HTR-8/SVneo (cell line): Measurements from ENCODE around the gene ESPN.
"Not testable (repeated sequence)": the region's sequence is repeated elsewhere in the genome, so short reads cannot be mapped to it uniquely, and the experiment has no call there.

Experiments
- DNase-seq: peaks from one replicate; pipeline ENCODE4 v3.0.0; 2011; ENCODE audit warnings: low spot score, mixed read lengths; ENCODE audit not compliant: insufficient read length
- FAIRE-seq: peaks from 2 replicates; lab custom pipeline; 2011; peaks lifted over from hg19 to GRCh38; lab: Jason Lieb, UNC

Gene ESPN, protein sequence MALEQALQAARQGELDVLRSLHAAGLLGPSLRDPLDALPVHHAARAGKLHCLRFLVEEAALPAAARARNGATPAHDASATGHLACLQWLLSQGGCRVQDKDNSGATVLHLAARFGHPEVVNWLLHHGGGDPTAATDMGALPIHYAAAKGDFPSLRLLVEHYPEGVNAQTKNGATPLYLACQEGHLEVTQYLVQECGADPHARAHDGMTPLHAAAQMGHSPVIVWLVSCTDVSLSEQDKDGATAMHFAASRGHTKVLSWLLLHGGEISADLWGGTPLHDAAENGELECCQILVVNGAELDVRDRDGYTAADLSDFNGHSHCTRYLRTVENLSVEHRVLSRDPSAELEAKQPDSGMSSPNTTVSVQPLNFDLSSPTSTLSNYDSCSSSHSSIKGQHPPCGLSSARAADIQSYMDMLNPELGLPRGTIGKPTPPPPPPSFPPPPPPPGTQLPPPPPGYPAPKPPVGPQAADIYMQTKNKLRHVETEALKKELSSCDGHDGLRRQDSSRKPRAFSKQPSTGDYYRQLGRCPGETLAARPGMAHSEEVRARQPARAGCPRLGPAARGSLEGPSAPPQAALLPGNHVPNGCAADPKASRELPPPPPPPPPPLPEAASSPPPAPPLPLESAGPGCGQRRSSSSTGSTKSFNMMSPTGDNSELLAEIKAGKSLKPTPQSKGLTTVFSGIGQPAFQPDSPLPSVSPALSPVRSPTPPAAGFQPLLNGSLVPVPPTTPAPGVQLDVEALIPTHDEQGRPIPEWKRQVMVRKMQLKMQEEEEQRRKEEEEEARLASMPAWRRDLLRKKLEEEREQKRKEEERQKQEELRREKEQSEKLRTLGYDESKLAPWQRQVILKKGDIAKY

DNA sequence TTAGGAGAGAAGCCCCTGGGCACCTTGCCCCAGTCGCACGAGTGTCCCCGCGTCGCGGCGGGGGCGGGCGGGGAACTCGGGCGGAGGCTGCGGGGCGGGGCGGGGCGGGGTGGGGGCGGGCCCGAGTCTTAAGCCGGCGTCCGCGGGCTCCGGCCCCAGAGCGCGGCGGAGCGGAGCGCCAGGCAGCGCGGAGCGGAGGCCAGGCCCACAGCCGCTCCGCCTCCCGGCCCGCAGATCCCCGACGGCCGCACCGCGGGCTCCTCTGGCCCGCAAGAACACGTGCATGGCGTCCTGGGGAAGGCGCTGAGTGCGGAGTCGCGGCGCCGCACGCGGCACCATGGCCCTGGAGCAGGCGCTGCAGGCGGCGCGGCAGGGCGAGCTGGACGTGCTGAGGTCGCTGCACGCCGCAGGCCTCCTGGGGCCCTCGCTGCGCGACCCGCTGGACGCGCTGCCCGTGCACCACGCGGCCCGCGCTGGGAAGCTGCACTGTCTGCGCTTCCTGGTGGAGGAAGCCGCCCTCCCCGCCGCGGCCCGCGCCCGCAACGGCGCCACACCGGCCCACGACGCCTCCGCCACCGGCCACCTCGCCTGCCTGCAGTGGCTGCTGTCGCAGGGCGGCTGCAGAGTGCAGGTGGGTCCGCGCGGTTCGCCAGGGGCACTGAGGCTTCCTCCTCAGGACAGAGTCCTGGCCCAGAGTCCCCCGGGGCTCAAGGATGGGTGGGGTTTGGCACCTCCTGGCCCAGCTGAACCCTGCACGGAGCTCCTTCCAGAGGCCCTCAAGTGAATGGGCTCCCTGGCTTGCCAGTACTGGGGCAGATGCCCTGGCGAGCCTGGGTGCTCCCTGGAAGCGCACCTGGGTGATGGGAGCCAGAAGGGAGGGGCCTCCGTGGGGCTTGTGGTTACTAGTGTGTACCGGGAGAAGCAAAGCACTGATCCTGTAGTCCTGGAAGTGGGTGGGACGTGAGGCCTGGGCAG, at the start of gene ESPN:
TSS of gene ESPN (plus strand) at position 158 of the 975 bp plus-strand sequence. CDS start at position 338, 180 bp downstream.
- DNase-seq, result no peak
- FAIRE-seq, result no peak

DNA sequence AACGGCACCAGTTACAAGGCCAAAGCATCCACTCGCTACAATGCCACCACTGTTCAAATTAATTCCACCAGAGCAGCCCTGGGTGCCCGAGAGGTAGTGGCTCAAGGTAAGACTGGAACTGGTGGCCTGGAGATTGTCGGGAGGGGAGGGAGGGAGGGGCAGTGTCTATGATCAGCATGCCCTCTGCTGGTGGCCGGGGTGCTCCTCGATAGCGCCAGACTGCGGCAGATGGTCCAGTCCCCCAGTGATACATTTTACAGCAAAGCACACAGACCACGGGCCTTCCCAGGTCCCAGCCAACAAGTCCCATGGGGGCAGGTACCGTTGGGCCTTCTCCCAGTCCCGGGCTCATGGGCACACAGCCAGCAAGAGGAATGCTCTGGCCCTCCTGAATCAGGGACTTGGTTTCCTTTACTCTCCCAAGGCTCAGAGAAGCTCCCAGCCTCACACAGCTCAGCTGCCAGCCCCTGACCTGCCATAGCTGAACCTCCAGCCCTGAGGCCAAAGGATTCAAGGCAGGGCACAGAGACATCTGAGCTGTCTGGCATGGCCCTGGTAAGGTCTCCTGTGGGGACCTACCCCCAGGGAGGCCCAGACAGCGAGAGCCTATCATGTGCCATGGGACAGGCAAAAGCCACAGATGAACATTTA, 46.4 kb upstream of the ESPN start:
- FAIRE-seq (no peak), DNase-seq (no peak)

GRCh38 chr1:6380037-6380436, 44.5 kb upstream of the ESPN start:
- DNase-seq (no peak), FAIRE-seq (no peak)

GRCh38 chr1:6384135-6384534, 40.4 kb upstream of the ESPN start:
- DNase-seq, result no peak
- no peak for FAIRE-seq

GRCh38 chr1:6384962-6385361, 39.6 kb upstream of the ESPN start:
- DNase-seq (no peak), FAIRE-seq (no peak)

DNA sequence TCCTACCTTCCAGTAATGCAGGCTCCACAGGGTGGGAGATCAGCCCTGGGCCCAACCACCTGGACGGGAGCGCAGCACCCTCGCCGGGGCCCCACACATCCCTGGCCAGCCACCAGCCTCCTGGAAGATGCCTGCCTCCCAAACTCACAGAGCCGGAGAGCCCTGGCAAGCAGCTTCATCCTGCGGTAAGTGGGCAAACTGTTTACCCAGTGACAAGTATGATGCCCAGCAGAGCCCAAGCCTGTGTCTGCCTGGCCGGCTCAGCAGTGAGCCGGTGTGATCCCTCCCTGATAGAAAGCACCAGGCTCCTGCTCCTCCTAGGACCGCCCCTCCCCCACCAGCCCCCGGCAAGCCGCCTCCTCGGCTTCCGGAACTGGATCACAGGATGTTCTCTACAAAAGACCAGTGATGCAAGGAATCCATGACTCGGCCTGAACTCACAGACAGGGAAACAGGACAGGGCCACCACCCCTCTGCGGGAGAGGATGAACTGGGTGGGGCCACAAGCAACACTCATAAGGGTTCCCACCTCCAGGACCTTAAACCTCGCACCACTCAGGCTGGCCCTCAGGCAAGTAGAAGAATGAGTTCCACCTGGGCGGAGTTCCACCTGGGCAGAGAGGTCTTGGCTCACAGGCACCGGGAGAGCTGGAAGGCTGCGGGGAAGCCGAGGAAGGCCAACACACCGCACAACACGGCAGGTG, 38.9 kb upstream of the ESPN start:
- no peak for FAIRE-seq
- DNase-seq, result peak; percentile 59

DNA sequence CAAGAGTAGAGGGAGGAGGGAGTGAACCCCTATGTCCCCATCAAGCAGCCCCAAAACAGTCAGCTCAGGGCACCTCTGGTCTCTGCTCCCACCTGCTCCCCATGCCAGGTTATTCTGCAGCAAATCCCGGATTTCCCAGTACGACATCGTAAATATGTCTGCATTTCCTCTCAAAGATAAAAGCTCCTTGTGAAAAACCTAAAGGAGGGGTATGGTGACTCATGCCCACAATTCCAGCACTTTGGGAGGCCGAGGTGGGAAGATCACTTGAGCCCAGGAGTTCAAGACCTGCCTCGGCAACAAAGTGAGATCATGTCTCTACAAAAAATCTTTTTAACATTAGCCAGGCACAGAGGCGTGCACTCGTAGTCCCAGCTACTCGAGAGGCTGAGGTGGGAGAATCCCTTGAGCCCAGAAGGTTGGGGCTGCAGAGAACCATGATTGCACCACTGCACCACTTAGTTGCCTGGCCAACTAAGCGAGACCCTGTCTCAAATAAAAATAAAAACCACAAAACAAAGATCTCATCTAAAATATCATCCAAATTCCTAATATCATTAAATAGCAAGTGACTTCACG, 38.1 kb upstream of the ESPN start:
- no peak for DNase-seq

DNA sequence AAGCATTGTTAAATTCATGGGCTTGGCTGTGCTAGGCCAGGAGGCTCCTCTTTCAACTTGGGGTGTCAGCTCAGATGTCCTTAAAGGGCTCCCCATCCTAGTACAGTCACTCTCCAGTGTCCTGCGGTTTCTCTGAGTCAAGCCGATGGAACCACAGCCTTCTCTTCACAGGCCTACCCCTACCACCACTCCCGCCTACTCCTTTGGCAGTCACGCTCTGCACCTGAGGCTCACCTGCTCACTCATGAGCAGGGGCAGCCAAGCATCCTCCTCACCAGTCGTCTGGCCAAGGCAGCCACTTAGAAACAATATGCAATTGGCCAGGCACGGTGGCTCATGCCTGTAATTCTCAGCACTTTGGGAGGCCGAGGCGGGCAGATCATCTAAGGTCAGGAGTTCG, 34.6 kb upstream of the ESPN start:
- FAIRE-seq (no peak), DNase-seq (no peak)

More for the DNA sequence above, 38.1 kb upstream of the ESPN start:
- no peak for FAIRE-seq

DNA sequence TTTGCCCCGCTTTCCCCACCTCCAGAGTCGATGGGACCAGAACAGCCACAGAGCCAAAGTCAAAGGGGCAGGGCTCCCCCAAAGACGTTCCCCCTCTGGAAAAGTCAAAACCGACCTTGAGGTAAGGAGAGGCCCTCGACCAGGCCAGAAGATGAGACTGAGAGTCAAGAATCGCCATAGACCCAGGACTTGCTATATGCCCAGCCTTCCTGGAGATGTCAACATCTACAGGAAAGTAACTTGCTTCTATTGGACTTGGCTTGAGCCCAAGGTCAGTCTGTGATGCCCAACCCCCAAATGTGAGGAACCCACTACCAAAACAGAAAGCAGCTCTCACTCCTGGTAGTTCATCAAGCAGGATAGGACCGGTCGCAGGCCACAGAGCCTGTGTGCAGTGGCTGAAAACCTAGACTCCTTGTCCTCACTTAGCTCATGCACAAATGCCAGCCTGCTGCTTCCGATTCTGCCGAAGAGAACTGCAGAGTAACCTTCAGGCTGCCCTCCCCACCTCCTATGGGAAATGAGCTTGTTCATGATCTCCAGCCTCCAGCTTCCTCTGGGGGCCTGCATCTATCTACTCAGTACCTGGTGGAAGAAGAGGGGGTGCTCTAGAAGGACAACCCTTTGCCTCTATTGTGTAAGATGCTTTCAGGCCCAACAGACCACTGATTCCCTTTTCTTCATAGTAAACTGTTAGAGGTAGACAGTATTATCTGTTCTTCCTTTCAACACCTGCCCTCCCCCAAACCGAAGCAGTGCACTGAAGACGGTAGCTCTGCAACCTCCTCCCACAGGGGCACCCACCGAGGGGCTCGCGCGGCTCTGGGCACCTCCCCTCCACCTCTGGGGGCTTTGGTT, 32.4 kb upstream of the ESPN start:
- no peak for FAIRE-seq
- DNase-seq, result no peak

DNA sequence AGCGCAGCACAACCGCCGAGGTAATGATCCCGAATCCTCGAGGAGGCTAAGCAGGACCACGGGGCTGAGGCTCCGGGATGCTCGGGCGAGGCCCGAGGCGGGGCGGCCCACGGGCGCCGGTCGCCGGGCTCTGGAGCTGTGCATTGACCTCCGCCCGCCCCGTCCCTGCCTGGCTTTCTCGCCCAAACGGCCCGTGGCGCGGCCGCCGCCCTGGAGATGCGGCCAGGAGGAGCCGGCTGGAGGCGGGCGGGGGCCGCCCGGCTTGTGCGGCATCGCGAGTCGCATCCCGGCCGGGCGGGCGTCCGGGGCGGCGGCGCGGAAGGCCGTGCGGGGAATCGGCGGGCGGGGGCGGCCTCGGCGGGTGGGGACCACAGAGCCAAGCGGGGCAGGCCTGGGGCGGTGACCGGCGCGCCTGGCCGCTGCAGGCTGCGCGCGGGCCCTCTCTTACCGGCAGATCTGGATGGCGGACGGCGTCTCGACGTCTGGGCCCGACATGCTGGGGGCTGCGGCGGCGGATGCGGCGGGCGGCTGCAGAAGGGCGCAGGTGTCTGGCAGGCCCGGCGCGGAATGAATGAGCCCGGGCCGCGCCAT, 31.7 kb upstream of the ESPN start:
- FAIRE-seq, result no peak
- DNase-seq, result no peak

GRCh38 chr1:6393400-6394187, 31.0 kb upstream of the ESPN start, which contains the start of gene ACOT7:
TSS of gene ACOT7 (minus strand) at chr1:6393767. CDS start at chr1:6393399, 368 bp downstream.
- FAIRE-seq (no peak), DNase-seq (peak; percentile 78)

DNA sequence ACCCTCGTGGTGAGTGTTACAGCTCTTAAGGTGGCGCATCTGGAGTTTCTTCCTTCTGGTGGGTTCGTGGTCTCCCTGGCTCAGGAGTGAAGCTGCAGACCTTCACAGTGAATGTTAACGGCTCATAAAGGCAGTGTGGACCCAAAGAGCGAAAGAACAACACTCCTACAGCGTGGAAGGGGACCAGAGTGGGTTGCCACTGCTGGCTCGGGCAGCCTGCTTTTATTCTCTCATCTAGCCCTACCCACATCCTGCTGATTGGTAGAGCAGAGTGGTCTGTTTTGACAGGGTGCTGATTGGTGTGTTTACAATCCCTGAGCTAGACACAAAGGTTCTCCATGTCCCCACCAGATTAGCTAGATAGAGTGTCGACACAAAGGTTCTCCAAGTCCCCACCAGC, 29.4 kb upstream of the ESPN start:
- not testable (repeated sequence) for DNase-seq, FAIRE-seq

GRCh38 chr1:6395781-6396244, 28.8 kb upstream of the ESPN start:
- DNase-seq, FAIRE-seq: not testable (repeated sequence)

DNA sequence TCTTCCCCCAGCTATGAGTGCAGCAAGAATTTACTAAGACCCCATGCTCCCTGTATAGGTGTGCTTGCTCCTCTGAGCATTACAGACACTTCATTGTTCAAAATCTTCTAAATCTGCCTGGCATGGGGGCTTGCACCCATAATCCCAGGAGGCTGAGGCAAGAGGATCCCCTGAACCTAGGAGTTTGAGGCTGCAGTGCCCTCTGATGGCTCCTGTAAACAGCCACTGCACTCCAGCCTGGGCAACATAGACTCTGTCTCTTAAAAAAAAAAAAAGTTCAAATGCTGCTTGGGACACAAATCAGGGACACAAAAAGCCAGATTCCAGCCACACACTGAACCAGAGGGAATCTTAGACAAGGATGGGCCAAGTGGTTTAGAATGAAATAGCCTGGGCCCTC, 27.6 kb upstream of the ESPN start:
- DNase-seq (no peak), FAIRE-seq (no peak)

DNA sequence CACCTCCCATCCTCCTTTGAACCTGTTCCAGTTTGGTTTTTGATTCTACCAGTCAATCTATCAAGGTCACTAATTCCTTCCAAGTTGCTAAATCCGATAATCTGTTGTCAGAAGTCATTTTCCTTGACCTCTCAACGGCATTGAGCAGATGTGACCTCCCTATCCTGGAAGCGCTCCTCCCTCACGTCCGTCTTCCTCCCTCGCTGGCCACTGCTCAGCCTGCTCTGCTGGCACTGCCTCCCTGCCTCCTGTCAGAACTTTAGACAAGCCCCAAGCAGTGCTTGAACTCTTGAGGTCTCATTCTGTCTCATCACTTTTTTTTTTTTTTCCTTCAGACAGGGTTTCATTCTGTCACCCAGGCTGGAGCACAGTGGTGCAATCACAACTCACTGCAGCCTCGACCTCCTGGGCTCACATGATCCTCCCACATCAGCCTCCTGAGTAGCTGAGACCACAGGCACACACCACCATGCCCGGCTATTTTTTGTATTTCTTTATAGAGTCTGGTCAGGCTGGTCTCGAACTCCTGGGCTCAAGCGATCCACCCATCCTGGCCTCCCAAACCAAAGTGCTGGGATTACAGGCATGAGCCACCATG, 26.6 kb upstream of the ESPN start:
- FAIRE-seq (no peak), DNase-seq (no peak)

- FAIRE-seq (no peak), DNase-seq (no peak)
Measured at GRCh38 chr1:6399294-6399693, 25.3 kb upstream of the ESPN start.
